ENCODE data around the gene GKAP1.
"Not testable (repeated sequence)": the region's sequence is repeated elsewhere in the genome, so short reads cannot be mapped to it uniquely, and the experiment has no call there.

GRCh38 chr9:83728591-83729368, 88.8 kb downstream of the GKAP1 start:
- TF ChIP-seq, protein P1, sequence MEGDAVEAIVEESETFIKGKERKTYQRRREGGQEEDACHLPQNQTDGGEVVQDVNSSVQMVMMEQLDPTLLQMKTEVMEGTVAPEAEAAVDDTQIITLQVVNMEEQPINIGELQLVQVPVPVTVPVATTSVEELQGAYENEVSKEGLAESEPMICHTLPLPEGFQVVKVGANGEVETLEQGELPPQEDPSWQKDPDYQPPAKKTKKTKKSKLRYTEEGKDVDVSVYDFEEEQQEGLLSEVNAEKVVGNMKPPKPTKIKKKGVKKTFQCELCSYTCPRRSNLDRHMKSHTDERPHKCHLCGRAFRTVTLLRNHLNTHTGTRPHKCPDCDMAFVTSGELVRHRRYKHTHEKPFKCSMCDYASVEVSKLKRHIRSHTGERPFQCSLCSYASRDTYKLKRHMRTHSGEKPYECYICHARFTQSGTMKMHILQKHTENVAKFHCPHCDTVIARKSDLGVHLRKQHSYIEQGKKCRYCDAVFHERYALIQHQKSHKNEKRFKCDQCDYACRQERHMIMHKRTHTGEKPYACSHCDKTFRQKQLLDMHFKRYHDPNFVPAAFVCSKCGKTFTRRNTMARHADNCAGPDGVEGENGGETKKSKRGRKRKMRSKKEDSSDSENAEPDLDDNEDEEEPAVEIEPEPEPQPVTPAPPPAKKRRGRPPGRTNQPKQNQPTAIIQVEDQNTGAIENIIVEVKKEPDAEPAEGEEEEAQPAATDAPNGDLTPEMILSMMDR (IDR thresholded peaks at IDR 0.05): not testable (repeated sequence)
- not testable (repeated sequence) for TF ChIP-seq POLR2A (IDR thresholded peaks at IDR 0.05)

All from right lobe of liver (tissue), 4 donors.